Calu3 (cell line): Measurements from ENCODE around the gene MYO3B. TPM values are rescaled to one million over a fixed set of nuclear protein-coding genes. Genes with fewer than 3 reads are reported as not detected.

Experiments
- BruUV-seq: library from RNA; stranded (reverse); fragments of 400-500 nt; replicated peaks from 2 replicates; lab custom pipeline; 2021; lab: Mats Ljungman, UMichigan
- CTCF ChIA-PET: fragments of 300-600 bp; sonication (Branson Sonifier 250); formaldehyde crosslinking; loops from one replicate; lab custom pipeline; 2022; ENCODE audit warnings: antibody characterized with exemption; lab: Charles Lee
- DNase-seq: peaks from one replicate; pipeline ENCODE4 v3.0.0; 2022
- H3K27ac Mint-ChIP-seq: one replicate; pipeline ENCODE4 v1.8.0; 2022; ENCODE audit warnings: mixed read lengths; ENCODE audit not compliant: unreplicated experiment
- H3K27me3 Mint-ChIP-seq: one replicate; pipeline ENCODE4 v1.8.0; 2022; ENCODE audit warnings: mixed read lengths; ENCODE audit not compliant: unreplicated experiment
- H3K36me3 Mint-ChIP-seq: one replicate; pipeline ENCODE4 v1.8.0; 2022; ENCODE audit warnings: mild to moderate bottlenecking, moderate library complexity, mixed read lengths; ENCODE audit not compliant: insufficient read depth, unreplicated experiment
- H3K4me1 Mint-ChIP-seq: one replicate; pipeline ENCODE4 v1.8.0; 2022; ENCODE audit warnings: mild to moderate bottlenecking, low read depth, mixed read lengths; ENCODE audit not compliant: unreplicated experiment
- H3K4me3 Mint-ChIP-seq: one replicate; pipeline ENCODE4 v1.8.0; 2022; ENCODE audit warnings: mild to moderate bottlenecking, low read depth, moderate library complexity, mixed read lengths; ENCODE audit not compliant: unreplicated experiment
- H3K9me3 Mint-ChIP-seq: one replicate; pipeline ENCODE4 v1.8.0; 2022; ENCODE audit warnings: low read depth, mixed read lengths; ENCODE audit not compliant: unreplicated experiment
- intact Hi-C: fragments of 100-400 bp; cut with micrococcal nuclease; formaldehyde crosslinking; loops from one replicate; pipeline ENCODE4 v1.10.0; 2022; ENCODE audit not compliant: unreplicated experiment
- total RNA-seq: library from RNA; stranded (reverse); gene quantifications from 2 replicates; pipeline ENCODE4 v1.2.3, GENCODE V29; 2022
- TF ChIP-seq, protein P1 (sequence below): fragments of 200-600 bp; IDR thresholded peaks from one replicate; pipeline ENCODE4 v1.8.0; 2022; ENCODE audit warnings: antibody characterized with exemption; ENCODE audit not compliant: unreplicated experiment

The MYO3B gene
- total RNA-seq, 1 experiment from 2014 or later = 5.0 TPM

DNA sequence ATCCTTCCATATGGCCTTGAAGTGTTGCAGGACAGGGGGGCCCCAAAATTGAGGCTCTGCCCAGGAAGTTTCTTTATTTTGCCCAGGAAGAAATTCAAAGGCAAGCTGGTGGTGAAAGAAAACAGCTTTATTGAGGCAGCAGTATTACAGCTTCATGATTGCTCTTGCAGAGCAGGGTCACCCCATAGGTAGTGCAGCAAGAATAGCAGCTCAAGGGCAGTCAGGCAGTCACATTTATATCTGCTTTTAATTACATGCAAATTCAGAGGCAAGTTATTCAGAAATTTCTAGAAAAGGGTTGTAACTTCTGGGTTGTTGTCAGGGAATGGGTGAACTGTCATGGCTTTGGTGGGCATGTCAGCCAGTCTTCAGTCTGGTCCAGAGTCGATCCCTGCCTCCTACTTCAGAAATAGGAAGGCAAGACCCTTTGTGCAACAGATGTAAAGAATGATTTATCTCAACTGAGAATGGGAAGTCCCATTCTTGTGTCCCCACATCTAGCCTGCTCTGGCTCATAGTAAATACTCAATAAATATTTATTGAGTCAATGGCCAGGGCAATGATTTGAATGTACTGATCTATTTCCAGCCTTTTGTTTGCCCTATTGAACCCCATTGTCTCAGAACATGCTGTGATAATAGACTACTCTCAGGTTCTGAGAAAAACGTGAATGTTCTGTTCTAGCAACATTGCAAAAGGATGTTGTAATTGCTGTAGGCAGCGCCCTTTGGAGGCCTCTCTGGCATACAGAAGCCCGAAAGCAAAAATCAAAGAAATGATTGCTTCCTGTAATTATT lies 129.8 kb downstream of the MYO3B start:
- Mint-ChIP-seq H3K27ac (no peak overlapping the region), H3K27me3 (no peaks in the 10 kb centered on the region), H3K4me1 (no peaks in the 10 kb centered on the region), H3K9me3 (no peaks in the 10 kb centered on the region), H3K4me3 (no peak overlapping the region), H3K36me3 (no peaks in the 10 kb centered on the region)
- BruUV-seq = no TSS peak
- CTCF ChIA-PET = no interaction called here
- intact Hi-C loops = no loop called here
- DNase-seq = no peak
- TF ChIP-seq, protein P1, sequence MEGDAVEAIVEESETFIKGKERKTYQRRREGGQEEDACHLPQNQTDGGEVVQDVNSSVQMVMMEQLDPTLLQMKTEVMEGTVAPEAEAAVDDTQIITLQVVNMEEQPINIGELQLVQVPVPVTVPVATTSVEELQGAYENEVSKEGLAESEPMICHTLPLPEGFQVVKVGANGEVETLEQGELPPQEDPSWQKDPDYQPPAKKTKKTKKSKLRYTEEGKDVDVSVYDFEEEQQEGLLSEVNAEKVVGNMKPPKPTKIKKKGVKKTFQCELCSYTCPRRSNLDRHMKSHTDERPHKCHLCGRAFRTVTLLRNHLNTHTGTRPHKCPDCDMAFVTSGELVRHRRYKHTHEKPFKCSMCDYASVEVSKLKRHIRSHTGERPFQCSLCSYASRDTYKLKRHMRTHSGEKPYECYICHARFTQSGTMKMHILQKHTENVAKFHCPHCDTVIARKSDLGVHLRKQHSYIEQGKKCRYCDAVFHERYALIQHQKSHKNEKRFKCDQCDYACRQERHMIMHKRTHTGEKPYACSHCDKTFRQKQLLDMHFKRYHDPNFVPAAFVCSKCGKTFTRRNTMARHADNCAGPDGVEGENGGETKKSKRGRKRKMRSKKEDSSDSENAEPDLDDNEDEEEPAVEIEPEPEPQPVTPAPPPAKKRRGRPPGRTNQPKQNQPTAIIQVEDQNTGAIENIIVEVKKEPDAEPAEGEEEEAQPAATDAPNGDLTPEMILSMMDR = no peak

DNA sequence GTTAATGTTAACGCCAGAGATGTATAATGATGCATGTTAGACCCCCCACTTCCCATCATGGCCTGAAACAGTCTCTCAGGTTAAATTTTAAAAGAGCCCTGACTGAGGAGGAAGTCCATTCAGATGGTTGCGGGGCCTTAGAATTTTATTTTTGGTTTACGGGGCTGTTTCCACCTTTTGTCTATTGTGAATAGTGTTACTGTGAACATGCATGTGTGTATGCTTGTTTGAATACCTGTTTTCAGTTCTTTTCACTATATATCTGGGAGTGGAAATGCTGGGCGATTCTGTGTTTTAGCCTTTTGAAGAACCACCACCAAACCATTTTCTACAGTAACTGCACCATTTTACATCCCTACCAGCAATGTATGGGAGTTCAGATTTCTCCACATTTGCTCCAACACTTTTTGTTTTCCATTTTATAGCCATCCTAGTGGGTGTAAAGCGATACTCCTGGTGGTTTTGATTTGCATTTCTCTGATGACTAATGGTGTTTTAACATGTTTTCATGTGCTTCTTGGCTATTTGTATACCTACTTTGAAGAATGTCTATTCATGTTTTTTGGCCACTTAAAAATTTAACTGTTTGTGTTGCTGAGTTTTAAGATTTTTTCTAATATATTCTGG lies 133.0 kb downstream of the MYO3B start:
- H3K4me3 Mint-ChIP-seq = no peak overlapping the region
- no peak for DNase-seq
- intact Hi-C loops = loop anchor here (10.0 kb wide), 1 partner anchor 376 kb away; no protein-coding TSS in a partner anchor
- H3K27ac Mint-ChIP-seq = no peak overlapping the region
- CTCF ChIA-PET = no interaction called here
- BruUV-seq = no TSS peak
- TF ChIP-seq, protein P1 = no peak
- H3K36me3 Mint-ChIP-seq = no peaks in the 10 kb centered on the region
- no peaks in the 10 kb centered on the region for H3K9me3 Mint-ChIP-seq
- no peaks in the 10 kb centered on the region for H3K4me1 Mint-ChIP-seq
- H3K27me3 Mint-ChIP-seq = no peaks in the 10 kb centered on the region

DNA sequence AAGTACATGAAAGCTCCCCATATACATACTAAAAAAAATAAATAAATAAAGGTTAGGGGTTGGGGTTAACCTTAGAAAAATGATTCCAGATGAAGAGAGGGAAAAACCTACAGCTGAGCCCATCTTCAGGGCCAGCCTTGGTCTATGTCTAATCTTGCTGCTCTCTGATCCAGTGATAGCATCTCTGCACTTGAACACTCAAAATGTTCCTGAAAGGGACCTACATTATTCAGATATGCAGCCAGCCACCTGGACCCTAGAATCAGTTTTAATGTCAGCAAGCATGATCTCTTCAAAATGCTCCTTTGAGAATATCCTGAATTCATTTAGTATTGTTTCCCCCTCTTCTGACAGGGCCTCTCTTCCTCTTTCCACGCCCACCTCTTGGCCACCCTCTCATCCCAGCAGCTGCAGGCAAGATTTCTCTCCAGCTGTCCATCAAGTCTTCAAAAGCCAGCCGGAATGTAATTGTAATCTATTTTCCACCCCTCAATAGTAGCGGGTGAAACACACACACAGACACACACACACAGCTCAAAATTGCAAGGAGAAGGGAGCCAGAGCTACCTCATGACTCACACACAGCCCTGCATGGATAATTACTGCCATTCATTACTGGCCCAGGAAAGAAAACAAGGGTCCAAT lies 135.5 kb downstream of the MYO3B start:
- Mint-ChIP-seq H3K27me3 (no peaks in the 10 kb centered on the region), H3K9me3 (peaks cover 3% of the 10 kb centered on the region), H3K36me3 (no peaks in the 10 kb centered on the region), H3K4me3 (no peak overlapping the region), H3K27ac (no peak overlapping the region), H3K4me1 (peaks cover 9% of the 10 kb centered on the region)
- TF ChIP-seq, protein P1 = no peak
- no peak for DNase-seq
- CTCF ChIA-PET = no interaction called here
- no TSS peak for BruUV-seq
- intact Hi-C loops = loop anchor here (10.0 kb wide), 1 partner anchor 379 kb away; no protein-coding TSS in a partner anchor

DNA sequence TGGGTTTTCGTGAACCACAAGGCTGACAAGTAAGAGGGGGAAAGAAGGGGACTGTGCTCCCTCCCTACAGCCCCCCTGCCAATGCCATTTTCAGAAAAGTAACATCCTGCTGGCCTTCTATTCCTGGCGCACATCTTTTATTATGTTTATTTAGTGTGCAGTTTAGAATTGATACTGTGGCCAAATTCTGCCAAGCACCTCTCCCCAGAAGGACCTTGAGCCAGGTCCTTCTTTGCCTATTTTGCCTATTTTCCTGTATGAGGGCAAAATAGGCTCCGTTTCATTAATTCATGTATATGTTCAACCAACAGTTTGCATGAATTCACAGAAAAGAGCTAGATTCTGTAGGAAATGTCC lies 136.0 kb downstream of the MYO3B start:
- Mint-ChIP-seq H3K27ac (no peak overlapping the region), H3K36me3 (no peaks in the 10 kb centered on the region), H3K27me3 (no peaks in the 10 kb centered on the region), H3K4me1 (peaks cover 12% of the 10 kb centered on the region), H3K9me3 (peaks cover 3% of the 10 kb centered on the region), H3K4me3 (no peak overlapping the region)
- DNase-seq = no peak
- intact Hi-C loops = loop anchor here (10.0 kb wide), 1 partner anchor 379 kb away; no protein-coding TSS in a partner anchor
- CTCF ChIA-PET = no interaction called here
- TF ChIP-seq, protein P1 = no peak
- no TSS peak for BruUV-seq
